HG02840 (cell line): ENCODE measurements around the gene CLMN.
"Not testable (repeated sequence)": the region's sequence is repeated elsewhere in the genome, so short reads cannot be mapped to it uniquely, and the experiment has no call there.

Source experiments
- ATAC-seq: cut with Tn5 transposase; IDR thresholded peaks from one replicate; pipeline ENCODE4 v1.9.1; 2021; ENCODE audit warnings: mild to moderate bottlenecking, moderate library complexity, moderate number of reproducible peaks; ENCODE audit not compliant: unreplicated experiment, low FRiP score

The CLMN gene

DNA sequence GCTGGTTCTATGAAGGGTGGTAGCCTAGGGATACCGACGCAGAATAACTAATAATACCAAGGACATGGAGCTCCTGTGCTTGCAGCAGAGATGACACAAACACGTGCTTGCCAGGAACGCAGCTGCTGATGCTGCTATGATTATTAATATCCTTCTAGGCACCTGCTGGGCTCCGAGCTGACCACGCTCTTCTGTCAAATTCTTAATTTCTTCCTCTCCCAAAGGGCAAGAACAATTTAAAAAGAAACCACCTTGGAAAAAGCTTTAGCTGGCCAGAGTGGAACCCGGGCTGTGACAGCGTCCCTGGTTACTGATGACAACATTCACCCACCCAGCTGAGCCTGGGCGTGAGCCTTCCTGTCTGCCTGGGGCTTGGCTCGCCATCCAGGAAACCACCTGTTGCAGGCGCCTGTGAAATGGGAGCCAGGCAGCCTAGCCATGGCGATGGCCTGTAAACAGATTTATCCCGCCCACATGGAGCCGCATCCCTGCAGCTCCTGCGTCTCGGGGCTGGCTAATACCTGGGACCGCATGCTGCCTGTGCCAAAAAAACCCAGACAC lies 28.8 kb downstream of the CLMN start:
- ATAC-seq = no peak

DNA sequence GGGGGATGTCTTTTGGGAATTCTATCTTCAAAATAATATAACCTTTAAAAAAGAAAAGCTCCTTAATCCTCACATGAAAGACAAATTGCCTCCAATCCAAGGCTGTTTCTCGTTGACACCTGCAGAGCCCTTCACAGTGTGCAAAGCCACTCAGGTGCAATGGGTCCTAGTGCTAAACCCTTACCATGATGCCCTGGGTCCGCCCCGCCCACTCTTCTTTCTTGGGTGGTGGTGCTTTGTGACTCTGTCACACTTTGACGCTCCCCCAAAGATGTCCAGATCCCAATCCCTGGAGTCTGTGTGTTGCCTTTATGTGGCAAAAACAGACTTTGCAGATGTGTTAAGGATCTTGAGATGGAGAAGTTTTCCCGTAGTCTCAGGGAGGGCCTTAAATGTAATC lies 29.7 kb downstream of the CLMN start:
- no peak for ATAC-seq

DNA sequence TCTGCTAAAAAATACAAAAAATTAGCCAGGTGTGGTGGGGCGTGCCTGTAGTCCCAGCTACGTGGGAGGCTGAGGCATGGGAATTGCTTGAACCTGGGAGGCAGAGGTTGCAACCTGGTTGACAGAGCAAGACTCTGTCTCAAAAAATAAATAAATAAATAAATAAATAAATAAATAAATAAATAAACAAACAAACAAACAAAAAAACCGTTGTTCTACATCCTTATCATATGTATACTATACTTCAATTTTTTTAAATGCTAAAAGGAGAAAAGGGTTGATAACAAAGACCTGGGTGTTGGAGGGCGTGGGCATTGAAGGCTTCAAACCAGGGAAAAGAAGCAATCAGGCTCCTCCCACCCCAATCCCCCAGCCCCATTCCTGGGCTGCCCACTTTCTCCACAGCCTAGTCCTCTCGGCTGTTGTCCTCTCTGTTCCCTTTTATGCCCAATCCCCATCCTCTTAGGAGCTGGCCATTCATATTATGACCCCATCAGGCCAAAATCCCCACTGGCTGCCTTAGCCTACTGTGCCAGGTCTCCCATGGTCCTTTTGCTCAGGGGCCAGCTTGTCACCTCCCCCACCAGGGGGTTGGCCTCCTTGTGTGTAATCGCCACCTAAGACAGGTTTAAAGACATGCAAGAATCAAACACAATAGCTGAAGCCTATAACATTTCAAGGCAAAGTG lies 30.2 kb downstream of the CLMN start:
- ATAC-seq = no peak

DNA sequence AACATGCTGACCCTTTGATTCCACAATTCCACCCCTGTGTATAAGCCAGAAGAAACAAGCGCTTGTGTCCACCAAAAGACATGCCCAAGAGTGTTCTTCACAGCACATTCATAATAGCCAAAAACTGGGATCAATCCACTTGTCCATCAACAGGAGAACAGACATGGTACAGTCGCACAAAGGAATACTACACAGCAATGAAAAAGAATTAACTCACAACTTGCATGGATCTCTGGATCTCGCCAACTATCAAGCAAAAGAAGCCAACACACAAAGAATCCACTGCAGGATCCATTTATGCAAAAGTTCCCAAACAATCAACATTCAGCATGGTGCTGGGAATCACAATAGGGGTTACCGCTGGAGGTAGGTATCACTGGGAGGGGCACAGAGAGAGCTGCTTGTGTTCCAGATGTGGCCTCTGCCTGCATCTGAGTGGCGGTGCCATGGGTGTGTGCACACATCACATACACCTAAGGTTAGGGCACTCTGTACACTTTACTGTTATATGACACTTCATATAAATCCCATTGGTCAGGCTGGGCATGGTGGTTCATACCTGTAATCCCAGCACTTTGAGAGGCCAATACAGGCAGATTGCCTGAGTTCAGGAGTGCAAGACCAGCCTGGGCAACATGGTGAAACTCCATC lies 30.9 kb downstream of the CLMN start:
- ATAC-seq = no peak

DNA sequence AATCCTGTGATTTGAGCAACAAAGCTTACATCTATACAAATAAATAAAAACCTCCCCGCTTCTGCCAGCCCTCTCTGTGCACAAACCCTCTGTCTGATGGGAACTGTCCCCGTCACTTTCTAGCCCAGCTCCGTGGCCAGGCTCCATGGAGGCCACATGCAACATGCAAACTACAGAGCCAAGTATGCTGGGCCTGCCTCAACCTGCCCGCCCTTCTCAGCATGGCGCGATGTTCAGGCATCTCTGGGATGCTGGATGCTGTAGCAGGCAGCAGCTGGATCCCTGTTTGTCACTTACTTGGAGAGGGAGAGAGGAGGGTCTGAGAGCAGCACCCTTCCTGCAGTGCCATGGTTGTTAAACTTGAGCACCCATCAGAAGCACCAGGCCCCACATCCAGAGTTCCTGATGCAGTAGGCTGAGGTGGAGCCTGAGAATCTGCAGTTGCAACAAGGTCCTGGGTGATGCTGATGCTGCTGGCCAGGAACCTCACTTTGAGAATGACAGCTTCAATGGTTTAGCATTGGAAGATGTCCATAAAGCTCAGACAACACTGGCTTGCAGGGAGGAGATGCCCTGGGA lies 32.4 kb downstream of the CLMN start:
- ATAC-seq = no peak

DNA sequence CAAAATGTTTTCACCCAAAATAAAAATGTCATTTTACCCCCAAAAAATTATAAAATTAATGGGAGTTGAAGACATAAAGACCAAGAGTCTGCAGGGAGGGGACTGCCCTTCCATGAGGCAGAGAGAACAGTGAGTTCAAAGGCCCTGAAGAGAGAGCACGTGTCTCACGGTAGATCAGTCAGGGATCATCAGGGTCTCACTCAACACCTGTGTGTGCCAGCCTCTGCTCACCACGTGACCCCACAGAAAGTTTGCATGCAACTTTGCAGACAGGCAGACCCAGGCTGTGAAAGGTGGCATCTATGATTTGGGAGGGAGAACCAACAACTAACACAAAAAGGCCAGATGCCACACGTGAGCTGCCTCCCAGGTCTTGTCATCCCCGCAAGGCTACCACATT lies 33.1 kb downstream of the CLMN start:
- ATAC-seq = no peak

DNA sequence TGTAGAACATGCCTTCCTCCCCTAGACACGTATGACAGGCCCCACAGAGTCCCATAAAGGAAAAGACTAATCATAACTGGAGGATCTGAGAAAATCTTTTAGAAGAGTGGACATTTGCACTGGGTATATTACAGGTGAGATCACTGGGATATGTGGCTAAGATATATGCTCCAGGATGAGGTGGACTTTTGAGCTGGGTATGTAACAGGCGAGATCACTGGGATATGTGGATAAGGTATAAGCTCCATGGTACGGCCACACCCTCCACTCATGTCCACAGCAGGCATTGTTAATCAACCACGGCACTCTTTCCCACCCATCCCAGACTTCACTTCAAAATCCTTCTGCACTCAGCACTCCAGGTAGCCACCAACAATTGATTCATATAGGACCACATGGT lies 34.1 kb downstream of the CLMN start:
- no peak for ATAC-seq

DNA sequence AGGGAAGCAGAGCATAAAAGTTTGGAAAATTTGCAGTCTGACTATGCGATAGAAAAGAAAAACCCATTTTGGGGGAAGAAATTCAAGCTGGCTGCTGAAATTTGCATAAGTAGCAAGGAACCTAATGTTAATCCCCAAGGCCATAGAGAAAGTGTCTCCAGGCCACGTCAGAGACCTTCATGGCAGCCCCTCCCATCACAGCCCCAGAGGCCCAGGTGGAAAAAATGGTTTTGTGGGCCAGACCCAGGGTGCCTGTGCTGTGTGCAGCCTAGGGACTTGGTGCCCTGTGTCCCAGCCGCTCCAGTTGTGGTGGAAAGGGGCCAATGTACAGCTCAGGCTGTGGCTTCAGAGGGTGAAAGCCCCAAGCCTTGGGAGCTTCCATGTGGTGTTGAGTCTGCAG lies 35.9 kb downstream of the CLMN start:
- ATAC-seq = not testable (repeated sequence)

DNA sequence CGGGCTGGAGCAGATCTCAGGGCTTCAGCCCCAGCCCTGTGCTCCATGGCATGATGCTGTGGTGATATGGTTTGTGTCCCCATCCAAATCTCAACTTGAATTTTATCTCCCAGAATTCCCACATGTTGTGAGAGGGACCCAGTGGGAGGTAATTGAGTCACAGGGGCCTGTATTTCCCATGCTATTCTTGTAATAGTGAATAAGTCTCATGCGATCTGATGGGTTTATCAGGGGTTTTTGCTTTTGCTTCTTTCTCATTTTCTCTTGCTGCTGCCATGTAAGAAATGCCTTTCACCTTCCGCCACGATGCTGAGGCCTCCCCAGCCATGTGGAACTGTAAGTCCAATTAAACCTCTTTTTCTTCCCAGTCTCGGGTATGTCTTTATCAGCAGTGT lies 36.7 kb downstream of the CLMN start:
- ATAC-seq = not testable (repeated sequence)

DNA sequence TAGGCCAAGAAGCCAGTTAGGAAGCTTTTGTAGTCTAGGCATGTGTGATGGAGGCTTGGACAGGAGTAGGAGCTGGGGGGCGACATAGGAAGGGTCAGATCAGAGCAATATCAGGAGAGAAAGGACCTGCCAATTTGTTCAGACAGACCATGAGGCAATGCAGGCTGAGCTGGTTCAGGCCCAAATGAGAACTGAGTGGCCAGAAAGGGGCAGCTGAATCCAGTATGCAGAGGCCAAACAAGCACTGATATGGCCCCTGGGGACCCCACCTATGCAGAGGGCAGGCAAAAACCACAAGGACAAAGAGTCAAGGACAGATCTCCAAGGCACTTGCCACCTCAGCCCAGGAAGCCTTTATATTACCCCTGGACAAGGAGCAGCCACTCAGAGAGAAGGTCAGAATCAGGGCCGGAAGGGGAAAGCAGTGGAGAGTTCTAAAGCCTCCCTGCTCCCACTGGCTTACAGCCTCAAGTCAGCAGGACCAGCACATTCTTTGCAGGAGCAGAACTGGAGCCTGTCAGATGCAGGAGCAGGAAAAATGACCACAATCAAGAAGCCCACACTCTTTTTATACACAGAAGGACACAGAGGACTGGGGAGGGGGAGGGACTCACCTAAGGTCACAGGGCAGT lies 37.2 kb downstream of the CLMN start:
- ATAC-seq = no peak

DNA sequence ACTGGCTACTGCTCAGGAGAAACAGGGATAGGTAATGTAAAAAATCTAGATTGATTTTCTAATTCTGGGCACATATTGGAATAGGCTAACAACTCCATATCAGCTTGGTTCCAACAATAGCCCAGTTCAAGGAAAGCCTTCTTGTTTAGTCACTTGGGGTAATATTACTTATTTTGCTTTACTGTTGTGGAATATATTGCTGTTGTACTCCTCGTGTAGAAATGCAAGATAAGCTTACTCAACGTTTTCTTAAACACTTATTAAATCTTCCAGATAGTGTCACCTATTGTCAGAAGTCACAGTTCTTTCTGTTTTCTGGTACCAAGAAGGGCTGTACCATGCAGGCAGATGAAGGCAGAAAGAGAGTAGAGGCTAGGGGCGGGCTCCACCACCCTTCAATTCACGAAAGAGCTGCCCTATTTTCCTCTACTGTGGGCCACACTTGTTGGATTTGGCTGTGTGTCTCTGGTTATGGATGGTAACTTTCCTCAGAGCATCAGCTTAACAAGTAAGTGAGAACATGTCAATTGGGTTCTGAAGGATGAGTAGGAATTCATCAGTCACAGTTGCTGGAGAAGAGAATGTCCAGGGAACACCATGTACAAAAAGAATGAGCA lies 38.0 kb downstream of the CLMN start:
- no peak for ATAC-seq

DNA sequence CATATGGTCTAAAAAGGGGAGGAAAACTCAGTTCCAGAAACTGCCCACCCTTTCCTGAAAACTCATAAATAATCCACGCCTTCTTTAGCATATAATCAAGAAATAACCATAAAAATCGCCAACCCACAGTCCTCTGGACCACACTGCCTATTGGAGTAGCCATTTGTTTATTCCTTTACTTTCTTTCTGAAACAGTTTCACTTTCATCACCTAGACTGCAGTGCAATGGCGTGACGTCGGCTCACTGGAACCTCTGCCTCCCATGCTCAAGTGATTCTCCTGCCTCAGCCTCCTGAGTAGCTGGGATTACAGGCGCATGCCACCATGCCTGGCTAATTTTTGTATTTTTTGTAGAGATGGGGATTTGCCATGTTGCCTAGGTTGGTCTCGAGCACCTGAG lies 44.2 kb downstream of the CLMN start:
- no peak for ATAC-seq

DNA sequence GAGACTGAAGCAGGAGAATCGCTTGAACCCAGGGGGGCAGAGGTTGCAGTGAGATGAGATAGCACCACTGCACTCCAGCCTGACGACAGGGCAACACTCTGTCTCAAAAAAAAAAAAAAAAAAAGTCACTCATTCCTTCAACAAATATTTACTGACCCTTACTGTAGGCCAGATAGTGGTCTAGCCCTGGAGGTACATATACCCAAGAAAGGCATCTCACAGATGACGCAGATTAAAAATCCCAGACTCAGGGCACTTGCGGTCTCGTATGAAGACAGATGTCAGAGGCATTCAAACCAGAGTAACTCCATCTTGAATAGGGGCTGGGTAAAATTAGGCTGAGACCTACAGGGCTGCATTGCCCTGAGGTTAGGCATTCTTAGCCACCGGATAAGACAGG lies 44.8 kb downstream of the CLMN start:
- no peak for ATAC-seq

DNA sequence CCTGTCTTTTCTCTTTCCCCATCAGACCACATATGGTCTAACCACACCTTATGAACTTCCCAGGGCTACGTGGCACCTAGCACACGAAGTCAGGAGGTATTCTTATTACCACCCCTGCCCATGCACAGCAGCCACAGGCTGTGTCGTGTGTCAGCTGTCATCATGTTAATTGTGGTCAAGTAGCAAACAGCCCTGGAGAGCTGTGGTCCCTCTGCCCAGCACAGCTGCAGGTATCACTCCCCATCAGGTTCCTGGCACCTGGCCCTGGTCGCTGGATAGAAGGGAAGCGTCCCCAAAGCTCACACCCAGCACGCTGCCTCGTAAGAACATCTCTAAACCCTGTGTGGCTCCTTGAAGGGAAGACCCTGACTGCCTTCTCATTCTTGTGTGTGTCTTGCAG lies 45.4 kb downstream of the CLMN start:
- ATAC-seq = no peak

DNA sequence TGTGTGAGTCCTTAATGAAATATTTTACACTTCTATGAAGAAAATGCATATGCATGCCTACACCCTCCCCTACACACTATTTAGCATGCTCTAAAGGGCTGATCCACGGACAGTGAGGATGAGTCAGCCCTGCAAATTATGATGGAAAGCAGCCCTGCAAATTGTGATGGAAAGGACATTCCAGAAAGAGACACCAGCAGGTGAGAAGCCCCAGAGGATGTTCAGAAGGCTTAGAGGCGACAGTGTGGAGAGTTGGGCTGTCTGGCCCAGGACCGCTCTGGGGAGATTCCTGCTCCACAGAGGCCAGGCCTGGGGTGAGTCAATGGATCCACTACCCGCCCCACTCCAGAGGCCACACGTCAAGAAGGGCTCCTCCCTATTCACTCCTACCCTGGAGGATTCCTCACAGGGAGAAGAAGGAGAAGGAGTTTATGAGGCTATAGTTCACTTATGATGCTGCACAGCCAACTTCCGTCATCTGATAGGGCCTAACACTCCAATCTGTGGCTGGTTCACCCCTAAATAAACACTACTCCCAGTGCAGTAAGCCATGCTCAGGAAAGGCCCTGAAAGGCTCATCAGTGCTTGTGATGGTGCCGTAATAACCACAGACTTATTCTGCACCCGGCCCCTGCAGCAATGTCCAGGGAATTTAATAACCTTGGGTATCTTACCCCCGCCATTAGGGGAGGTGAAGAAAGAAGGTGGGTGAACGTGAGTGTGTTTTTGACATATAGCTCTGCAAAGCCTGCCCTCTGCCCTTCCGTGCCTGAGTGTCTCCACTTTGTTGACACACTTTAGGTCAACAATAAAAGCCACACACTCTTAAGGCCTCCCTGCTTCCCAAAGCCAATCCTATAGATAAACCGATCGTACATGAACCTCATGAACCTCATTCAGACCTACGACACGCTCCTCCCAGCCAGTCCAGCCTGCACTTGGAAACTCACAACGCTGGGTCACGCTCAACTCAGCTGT lies 46.4 kb downstream of the CLMN start:
- ATAC-seq = no peak

DNA sequence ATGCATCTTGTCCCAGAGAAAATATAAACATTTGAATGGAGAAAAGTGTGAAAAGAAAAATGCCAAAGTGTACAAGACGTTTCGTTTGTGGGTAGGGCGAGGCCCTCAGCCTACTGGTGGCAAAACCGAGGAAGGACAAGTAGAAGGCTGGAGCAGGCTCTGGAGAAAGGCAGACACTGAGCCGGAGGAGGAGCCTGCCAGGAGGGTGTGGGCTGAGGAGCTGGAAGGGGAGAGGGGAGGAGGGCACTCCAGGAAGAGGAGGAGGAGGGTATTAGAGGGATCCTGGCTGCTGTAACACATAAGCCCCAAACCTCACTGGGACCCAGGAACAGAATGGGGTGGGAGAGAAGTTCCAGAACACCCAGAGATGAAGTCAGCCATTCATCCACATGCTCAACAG lies 47.7 kb downstream of the CLMN start:
- ATAC-seq = no peak

DNA sequence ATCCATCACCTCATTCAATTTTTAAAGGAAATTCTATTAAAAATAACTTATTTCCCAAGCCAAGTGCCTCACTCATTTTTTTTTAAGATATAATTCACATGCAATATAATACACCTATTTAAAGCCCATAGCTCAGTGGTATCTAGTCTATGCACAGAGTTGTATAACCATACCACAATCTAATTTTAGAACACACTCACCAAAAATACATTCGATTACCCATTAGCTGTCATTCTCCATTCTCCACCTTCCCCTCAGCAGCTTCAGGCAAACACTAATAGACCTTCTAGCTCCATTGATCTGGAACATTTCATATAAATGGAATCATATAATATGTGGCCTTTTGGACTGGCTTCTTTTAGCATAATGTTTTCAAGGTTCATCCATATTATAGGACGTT lies 49.5 kb downstream of the CLMN start:
- ATAC-seq = no peak

DNA sequence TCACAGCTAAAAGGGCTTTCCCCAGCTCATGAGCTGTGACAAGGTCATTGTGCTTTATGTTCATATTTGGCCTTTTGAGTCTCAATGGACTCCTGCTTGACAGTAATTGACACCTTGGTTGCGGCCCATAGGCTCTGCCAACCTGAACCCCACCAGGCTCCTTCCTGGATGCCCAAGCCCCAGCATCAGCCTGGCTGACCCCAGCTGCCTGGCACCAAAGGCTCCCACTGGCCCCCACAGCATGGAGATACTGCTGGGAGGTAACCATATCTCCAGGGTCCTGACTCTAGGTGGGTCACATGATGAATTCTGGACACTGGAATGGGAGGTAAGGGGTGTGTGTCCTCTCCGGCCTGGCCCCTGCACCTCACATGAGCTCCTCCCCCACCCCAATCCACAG lies 50.2 kb downstream of the CLMN start:
- no peak for ATAC-seq

DNA sequence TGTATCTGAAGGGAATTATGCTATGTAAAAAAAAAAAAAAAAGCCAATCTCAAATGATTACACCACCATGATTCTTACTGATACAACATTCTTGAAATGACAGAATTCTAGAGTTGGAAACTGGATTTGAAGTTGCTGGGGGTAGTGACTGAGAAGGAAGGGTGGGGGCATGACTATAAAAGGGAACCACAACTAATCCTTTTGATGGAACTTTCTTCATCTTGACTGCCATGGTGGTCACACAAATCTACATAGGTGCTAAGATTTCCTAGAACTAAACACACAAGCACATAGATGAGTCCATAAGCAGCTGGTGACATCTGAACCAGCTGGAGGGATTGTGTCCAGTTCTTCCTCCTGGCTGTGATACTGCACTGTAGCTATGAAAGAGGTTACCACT lies 51.4 kb downstream of the CLMN start:
- ATAC-seq = no peak

DNA sequence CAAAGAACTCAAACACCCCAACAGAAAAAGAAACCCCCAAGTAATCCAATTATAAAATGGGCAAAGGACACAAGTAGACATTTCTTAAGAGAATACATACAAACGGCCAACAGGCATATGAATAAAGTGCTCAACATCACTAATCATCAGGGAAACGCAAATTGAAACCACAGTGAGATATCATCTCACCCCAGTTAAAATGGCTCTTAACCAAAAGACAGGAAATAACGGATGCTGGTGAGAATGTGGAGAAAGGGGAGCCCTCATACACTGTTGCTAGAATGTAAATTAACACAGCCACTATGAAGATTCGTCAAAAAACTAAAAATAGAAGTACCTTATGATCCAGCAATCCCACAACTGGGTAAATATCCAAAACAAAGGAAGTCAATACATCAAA lies 52.4 kb downstream of the CLMN start:
- ATAC-seq = no peak
